Measurements from ENCODE around the gene SLC23A3. TPM values are rescaled to one million over a fixed set of nuclear protein-coding genes. Genes with fewer than 3 reads are reported as not detected.
A peak's percentile ranks its signal among the peaks of the same experiment; 100 is the strongest.

Gene SLC23A3
- total and polyA plus RNA-seq, 2 experiments from 2014 or later = 0.58 to 1.2 TPM

DNA sequence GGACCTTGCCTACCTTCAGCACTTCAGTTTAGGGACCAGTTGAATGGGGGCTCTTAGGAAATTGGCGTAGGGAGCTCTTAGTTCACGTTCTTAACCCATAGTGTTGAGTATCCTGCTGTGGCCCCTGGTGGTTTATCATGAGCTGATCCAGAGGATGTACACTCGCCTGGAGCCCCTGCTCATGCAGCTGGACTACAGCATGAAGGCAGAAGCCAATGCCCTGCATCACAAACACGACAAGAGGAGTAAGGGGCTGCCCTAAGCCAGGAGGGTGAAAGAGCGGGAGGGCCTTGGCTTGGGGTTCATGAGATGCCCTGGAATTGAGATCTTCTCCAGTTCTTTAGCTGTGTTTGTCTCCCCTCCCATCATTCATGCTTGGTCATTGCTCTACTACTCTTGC is 11.1 kb upstream of the SLC23A3 start:
- H3K9me3 ChIP-seq (ENCODE audit: low read depth) = no peaks in the 10 kb centered on the region
- H3K4me1 ChIP-seq (ENCODE audit: insufficient read depth) = peaks cover 12% of the 10 kb centered on the region
- no peak overlapping the region for H3K4me2 ChIP-seq (ENCODE audit: unreplicated experiment)
- peaks cover 45% of the 10 kb centered on the region for H3K36me3 ChIP-seq (ENCODE audit: low read depth)
- TF ChIP-seq EZH2 (IDR thresholded peaks at IDR 0.05; ENCODE audit: insufficient read depth, poor library complexity, severe bottlenecking) = no peak
- TF ChIP-seq EZH2phosphoT487 (IDR thresholded peaks at IDR 0.05; ENCODE audit: insufficient read depth, low read depth) = no peak
- H3K27me3 ChIP-seq (replicated peaks; ENCODE audit: insufficient read depth) = no peaks in the 10 kb centered on the region
- H4K20me1 ChIP-seq (ENCODE audit: insufficient read depth) = peaks cover 5% of the 10 kb centered on the region; the same call in 1 of the 2 replicates
- in situ Hi-C loops (cut with MboI) = no loop called here
- no peak overlapping the region for H2AFZ ChIP-seq
- peaks cover 26% of the 10 kb centered on the region for H3F3A ChIP-seq (ENCODE audit: insufficient read depth)
- no peak for DNase-seq
- no peak overlapping the region for H3K27ac ChIP-seq
- no peak overlapping the region for H3K9ac ChIP-seq
- whole genome bisulfite sequencing, 2 experiments (ENCODE audit: low coverage in 1 of 2, low lambda C conversion rate in 2 of 2, missing lambda C conversion rate in 2 of 2) = 92 to 97% methylated on average over 5 of the region's 5 CpGs
- H3K9me2 ChIP-seq (ENCODE audit: insufficient read depth) = no peaks in the 10 kb centered on the region
- H3K79me2 ChIP-seq (ENCODE audit: insufficient read depth) = peaks cover 31% of the 10 kb centered on the region
- H3K4me3 ChIP-seq = no peak overlapping the region

GRCh38 chr2:219179601-219180465 is 10.0 kb upstream of the SLC23A3 start:
- in situ Hi-C loops (cut with MboI) = no loop called here
- H3K36me3 ChIP-seq (ENCODE audit: low read depth) = peaks cover 41% of the 10 kb centered on the region
- WGBS, 2 experiments (ENCODE audit: low coverage in 1 of 2, low lambda C conversion rate in 2 of 2, missing lambda C conversion rate in 2 of 2) = 98 to 100% methylated on average over 9 of the region's 9 CpGs
- no peaks in the 10 kb centered on the region for H3K9me3 ChIP-seq (ENCODE audit: low read depth)
- peaks cover 18% of the 10 kb centered on the region; the same call in 1 of the 2 replicates for H3F3A ChIP-seq (ENCODE audit: insufficient read depth)
- no peaks in the 10 kb centered on the region for H3K9me2 ChIP-seq (ENCODE audit: insufficient read depth)
- no peak for DNase-seq
- peaks cover 5% of the 10 kb centered on the region; the same call in 1 of the 2 replicates for H4K20me1 ChIP-seq (ENCODE audit: insufficient read depth)
- H3K9ac ChIP-seq = peak overlapping the region; percentile 95
- H3K4me1 ChIP-seq (ENCODE audit: insufficient read depth) = peaks cover 18% of the 10 kb centered on the region
- no peak overlapping the region for H3K27ac ChIP-seq
- peak overlapping the region; percentile 100 for H3K4me2 ChIP-seq (ENCODE audit: unreplicated experiment)
- peak overlapping the region; percentile 92 for H3K4me3 ChIP-seq
- no peak overlapping the region for H2AFZ ChIP-seq
- no peaks in the 10 kb centered on the region for H3K27me3 ChIP-seq (replicated peaks; ENCODE audit: insufficient read depth)
- peaks cover 42% of the 10 kb centered on the region for H3K79me2 ChIP-seq (ENCODE audit: insufficient read depth)
- no peak for TF ChIP-seq EZH2phosphoT487 (IDR thresholded peaks at IDR 0.05; ENCODE audit: insufficient read depth, low read depth)
- no peak for TF ChIP-seq EZH2 (IDR thresholded peaks at IDR 0.05; ENCODE audit: insufficient read depth, poor library complexity, severe bottlenecking)

DNA sequence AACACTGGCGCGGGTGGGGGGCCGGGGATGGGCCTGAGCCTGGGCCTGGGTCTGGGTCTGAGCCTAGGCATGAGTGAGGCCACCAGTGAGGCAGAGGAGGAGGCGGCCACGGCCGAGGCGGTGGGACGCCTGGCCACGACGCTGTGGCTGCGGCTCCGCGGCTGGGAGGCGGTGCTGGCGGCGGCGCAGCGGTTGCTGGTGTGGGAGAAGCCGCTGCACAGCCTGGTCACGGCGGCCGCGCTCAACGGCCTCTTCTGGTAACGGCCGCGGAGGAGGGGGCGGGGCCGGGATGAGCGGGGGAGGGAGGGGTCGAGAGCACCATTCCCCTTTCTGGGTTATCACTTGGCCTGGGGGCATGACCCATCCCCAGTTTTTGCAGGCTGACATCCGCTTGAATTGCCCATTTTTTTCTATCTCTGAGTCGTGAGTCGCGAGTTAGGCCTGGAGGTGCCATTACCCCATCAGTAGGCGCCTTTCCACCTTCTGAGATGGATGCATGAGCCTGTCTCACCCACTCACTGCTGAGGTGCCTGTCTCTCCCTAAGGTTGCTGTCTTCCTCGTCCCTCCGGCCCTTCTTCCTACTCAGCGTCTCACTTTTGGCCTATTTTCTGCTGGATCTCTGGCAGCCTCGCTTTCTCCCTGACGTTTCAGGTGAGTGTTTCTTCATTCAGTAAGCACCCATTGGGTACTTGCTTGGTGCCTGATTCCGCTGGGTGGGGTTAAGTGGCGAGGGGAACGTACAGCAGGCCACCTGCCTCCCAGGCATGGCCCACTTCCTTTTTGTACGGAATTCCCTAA is 8.7 kb upstream of the SLC23A3 start:
- 4 to 11% methylated on average over 19 to 45 of the region's 45 CpGs for WGBS, 2 experiments (ENCODE audit: low coverage in 1 of 2, low lambda C conversion rate in 2 of 2, missing lambda C conversion rate in 2 of 2)
- Histone ChIP-seq H3K79me2 (ENCODE audit: insufficient read depth) (peaks cover 49% of the 10 kb centered on the region), H2AFZ (peak overlapping the region; percentile 79), H3K9ac (peak overlapping the region; percentile 95), H3K4me1 (ENCODE audit: insufficient read depth) (peaks cover 22% of the 10 kb centered on the region), H3K27ac (peak overlapping the region; percentile 98), H3K27me3 (replicated peaks; ENCODE audit: insufficient read depth) (no peaks in the 10 kb centered on the region), H4K20me1 (ENCODE audit: insufficient read depth) (peaks cover 5% of the 10 kb centered on the region; the same call in 1 of the 2 replicates), H3K36me3 (ENCODE audit: low read depth) (peaks cover 42% of the 10 kb centered on the region), H3K9me3 (ENCODE audit: low read depth) (no peaks in the 10 kb centered on the region), H3K9me2 (ENCODE audit: insufficient read depth) (no peaks in the 10 kb centered on the region), H3F3A (ENCODE audit: insufficient read depth) (peaks cover 12% of the 10 kb centered on the region; the same call in 1 of the 2 replicates), H3K4me3 (peak overlapping the region; percentile 92), H3K4me2 (ENCODE audit: unreplicated experiment) (peak overlapping the region; percentile 100)
- DNase-seq = peak; percentile 67
- in situ Hi-C loops (cut with MboI) = no loop called here
- TF ChIP-seq EZH2 (IDR thresholded peaks at IDR 0.05; ENCODE audit: insufficient read depth, poor library complexity, severe bottlenecking) = no peak
- no peak for TF ChIP-seq EZH2phosphoT487 (IDR thresholded peaks at IDR 0.05; ENCODE audit: insufficient read depth, low read depth)

Data from GM23248 (cell line).